ENCODE data around the gene ALDH9A1. TPM values are rescaled to one million over a fixed set of nuclear protein-coding genes. Genes with fewer than 3 reads are reported as not detected.
A peak's percentile ranks its signal among the peaks of the same experiment; 100 is the strongest.

ALDH9A1 gene
- polyA plus RNA-seq, 2 of the 4 experiments (the other 2 are of a cell fraction): 40.5 to 77.1 TPM

GRCh38 chr1:165650981-165651625, 47.3 kb downstream of the ALDH9A1 start:
- peak in 1 of 2 experiments; percentile 34 for DNase-seq (ENCODE audit: low read depth in 1 of 2, low spot score in 1 of 2)
- TF ChIP-seq NPAS2 (CRISPR knock-in tag; IDR thresholded peaks at IDR 0.05; ENCODE audit: borderline replicate concordance) (no peak), ZFP36 (IDR thresholded peaks at IDR 0.05; ENCODE audit: borderline replicate concordance, partially characterized antibody) (no peak), NFE2L2 (conservative IDR thresholded peaks at IDR 0.05; ENCODE audit: low read length) (peak; percentile 97), ZC3H11A (IDR thresholded peaks at IDR 0.05) (no peak), RNF2 (IDR thresholded peaks at IDR 0.05; ENCODE audit: borderline replicate concordance, low read depth) (no peak), MAFK (IDR thresholded peaks at IDR 0.05; ENCODE audit: partially characterized antibody) (peak; percentile 93), POLR2AphosphoS2 (conservative IDR thresholded peaks at IDR 0.05; ENCODE audit: low read length) (no peak), RAD21 (conservative IDR thresholded peaks at IDR 0.05 in 1 of 2, IDR thresholded peaks at IDR 0.05 in 1 of 2) (no peak), SMC3 (IDR thresholded peaks at IDR 0.05) (no peak)
- TF ChIP-seq, protein P1, sequence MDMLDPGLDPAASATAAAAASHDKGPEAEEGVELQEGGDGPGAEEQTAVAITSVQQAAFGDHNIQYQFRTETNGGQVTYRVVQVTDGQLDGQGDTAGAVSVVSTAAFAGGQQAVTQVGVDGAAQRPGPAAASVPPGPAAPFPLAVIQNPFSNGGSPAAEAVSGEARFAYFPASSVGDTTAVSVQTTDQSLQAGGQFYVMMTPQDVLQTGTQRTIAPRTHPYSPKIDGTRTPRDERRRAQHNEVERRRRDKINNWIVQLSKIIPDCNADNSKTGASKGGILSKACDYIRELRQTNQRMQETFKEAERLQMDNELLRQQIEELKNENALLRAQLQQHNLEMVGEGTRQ (IDR thresholded peaks at IDR 0.05): no peak
- FAIRE-seq: no peak
- Histone ChIP-seq H3K9me3 (no peaks in the 10 kb centered on the region), H3K4me2 (peak overlapping the region; percentile 2; the same call in 1 of the 3 replicates), H3K27ac (peak overlapping the region; percentile 53 to 75), H3K4me1 (peaks cover 33% of the 10 kb centered on the region), H3K4me3 (no peak overlapping the region)
- WGBS (ENCODE audit: missing lambda C conversion rate): 87% methylated on average over 9 of the region's 9 CpGs
- CTCF ChIA-PET: interaction anchor here (0.5 kb wide), 1 partner anchor 333 kb away, joined by 3 read pairs; no protein-coding TSS in a partner anchor
- POLR2A ChIA-PET: no interaction called here
- no peak for ATAC-seq

GRCh38 chr1:165648919-165649572, 49.3 kb downstream of the ALDH9A1 start:
- CTCF ChIA-PET: interaction anchor here (0.6 kb wide), 1 partner anchor 9 kb away, joined by 3 read pairs; no protein-coding TSS in a partner anchor
- no peak for ATAC-seq
- no peak for FAIRE-seq
- no peak overlapping the region for H3K4me3 ChIP-seq
- no peak for TF ChIP-seq RCOR1 (IDR thresholded peaks at IDR 0.05; ENCODE audit: low read depth, low read length)
- no peak for TF ChIP-seq CBX2 (IDR thresholded peaks at IDR 0.05; ENCODE audit: borderline replicate concordance, low read depth)
- no peak for TF ChIP-seq CHD4 (IDR thresholded peaks at IDR 0.05; ENCODE audit: borderline replicate concordance)
- TF ChIP-seq MYC (IDR thresholded peaks at IDR 0.05; ENCODE audit: borderline replicate concordance, low read length): no peak
- TF ChIP-seq, protein P2, sequence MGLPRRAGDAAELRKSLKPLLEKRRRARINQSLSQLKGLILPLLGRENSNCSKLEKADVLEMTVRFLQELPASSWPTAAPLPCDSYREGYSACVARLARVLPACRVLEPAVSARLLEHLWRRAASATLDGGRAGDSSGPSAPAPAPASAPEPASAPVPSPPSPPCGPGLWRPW (IDR thresholded peaks at IDR 0.05): no peak
- no peak for TF ChIP-seq CTCF (IDR thresholded peaks at IDR 0.05)
- TF ChIP-seq HDAC2 (IDR thresholded peaks at IDR 0.05): no peak
- TF ChIP-seq SMC3 (IDR thresholded peaks at IDR 0.05): no peak
- DNase-seq (ENCODE audit: low read depth in 1 of 2, low spot score in 1 of 2): no peak
- peaks cover 53% of the 10 kb centered on the region for H3K4me1 ChIP-seq
- H3K9me3 ChIP-seq: no peaks in the 10 kb centered on the region
- no peak overlapping the region for H3K4me2 ChIP-seq
- POLR2A ChIA-PET: interaction anchor here (1.7 kb wide), 1 partner anchor 49 kb away, joined by 4 read pairs; the partner anchor contains the start of gene ALDH9A1
- peak overlapping the region in 1 of 2 experiments; percentile 40; a peak in 3 of 6 replicates for H3K27ac ChIP-seq
- 95% methylated on average over 7 of the region's 7 CpGs for WGBS (ENCODE audit: missing lambda C conversion rate)

GRCh38 chr1:165647970-165648369, 50.4 kb downstream of the ALDH9A1 start:
- H3K4me3 ChIP-seq: no peak overlapping the region
- ATAC-seq (no peak), FAIRE-seq (no peak), DNase-seq (ENCODE audit: low read depth in 1 of 2, low spot score in 1 of 2) (no peak)
- peak overlapping the region in 1 of 2 experiments; percentile 52; a peak in 3 of 6 replicates for H3K27ac ChIP-seq
- no peaks in the 10 kb centered on the region for H3K9me3 ChIP-seq
- POLR2A ChIA-PET: interaction anchor here (1.7 kb wide), 1 partner anchor 50 kb away, joined by 4 read pairs; the partner anchor contains the start of gene ALDH9A1
- peaks cover 59% of the 10 kb centered on the region for H3K4me1 ChIP-seq
- no peak overlapping the region for H3K4me2 ChIP-seq
- CTCF ChIA-PET: interaction anchor here (1.6 kb wide), 1 partner anchor 19 kb away, joined by 3 read pairs; no protein-coding TSS in a partner anchor
- WGBS (ENCODE audit: missing lambda C conversion rate): 100% methylated on average over 4 of the region's 4 CpGs
- TF ChIP-seq, protein P2 (IDR thresholded peaks at IDR 0.05): no peak
- TF ChIP-seq CHD2 (IDR thresholded peaks at IDR 0.05; ENCODE audit: low read length, partially characterized antibody) (no peak), ZNF302 (CRISPR knock-in tag; IDR thresholded peaks at IDR 0.05) (no peak), CEBPB (IDR thresholded peaks at IDR 0.05) (no peak), SREBF2 (IDR thresholded peaks at IDR 0.05) (no peak), FOSL2 (IDR thresholded peaks at IDR 0.05) (no peak), FOSL2 (CRISPR knock-in tag; IDR thresholded peaks at IDR 0.05) (no peak), RCOR1 (IDR thresholded peaks at IDR 0.05; ENCODE audit: low read depth, low read length) (no peak), JUN (IDR thresholded peaks at IDR 0.05) (no peak), CBX8 (IDR thresholded peaks at IDR 0.05) (no peak), CTCF (IDR thresholded peaks at IDR 0.05) (no peak), GATA3 (IDR thresholded peaks at IDR 0.05; ENCODE audit: borderline replicate concordance) (no peak), HDAC2 (IDR thresholded peaks at IDR 0.05) (no peak), EHMT2 (IDR thresholded peaks at IDR 0.05; ENCODE audit: low read depth) (no peak)
